IMR-90 (cell line): ENCODE results near the gene FAT2. TPM values are rescaled to one million over a fixed set of nuclear protein-coding genes. Genes with fewer than 3 reads are reported as not detected.

ENCODE experiments used
- ATAC-seq: fragments of 200-7000 bp; cut with Tn5 transposase; 2 replicates; pipeline ENCODE4 v1.9.1; 2020; ENCODE audit warnings: low read depth, mild to moderate bottlenecking, moderate library complexity
- BruUV-seq: library from RNA; stranded (reverse); fragments of 400-500 nt; replicated peaks from 2 replicates; lab custom pipeline; 2021; lab: Mats Ljungman, UMichigan
- CTCF ChIA-PET: fragments of 300-600 bp; formaldehyde crosslinking; extraction: SDS; loops from one replicate; lab custom pipeline; 2021; ENCODE audit warnings: antibody characterized with exemption; lab: Yijun Ruan, JAX
- POLR2A ChIA-PET: fragments of 300-600 bp; sonication (Branson Sonifier 250); formaldehyde crosslinking; loops from one replicate; lab custom pipeline; 2022; ENCODE audit warnings: antibody characterized with exemption; ENCODE audit not compliant: unreplicated experiment; lab: Charles Lee
- DNase-seq: peaks from one replicate; pipeline ENCODE4 v3.0.0; 2013
- H2AFZ ChIP-seq: replicated peaks from 2 replicates; pipeline ENCODE3; 2013; ENCODE audit warnings: low read length, mild to moderate bottlenecking; ENCODE audit not compliant: poor library complexity
- H2AK5ac ChIP-seq: 2 replicates; pipeline ENCODE4 v1.6.1; 2013; ENCODE audit warnings: low read depth, low read length, inconsistent platforms
- H2AK9ac ChIP-seq: replicated peaks from 2 replicates; pipeline ENCODE3; 2013; ENCODE audit warnings: mild to moderate bottlenecking, low read depth, low read length, moderate library complexity; ENCODE audit not compliant: poor library complexity
- H2BK120ac ChIP-seq: 2 replicates; pipeline ENCODE4 v1.6.1; 2013; ENCODE audit warnings: low read depth, low read length, inconsistent platforms
- H2BK15ac ChIP-seq: 3 replicates; pipeline ENCODE4 v1.6.1; 2013; ENCODE audit warnings: low read depth, low read length, inconsistent platforms
- H2BK20ac ChIP-seq: 2 replicates; pipeline ENCODE4 v1.6.1; 2013; ENCODE audit warnings: low read depth, mild to moderate bottlenecking, inconsistent platforms, low read length, moderate library complexity
- H2BK5ac ChIP-seq: 2 replicates; pipeline ENCODE4 v1.6.1; 2013; ENCODE audit warnings: mild to moderate bottlenecking, low read depth, low read length, inconsistent platforms; ENCODE audit not compliant: poor library complexity, severe bottlenecking
- H3K14ac ChIP-seq: replicated peaks from 2 replicates; pipeline ENCODE4 v1.6.1; 2013; ENCODE audit warnings: low read depth, low read length, inconsistent platforms
- H3K18ac ChIP-seq: 2 replicates; pipeline ENCODE4 v1.6.1; 2013; ENCODE audit warnings: low read depth, low read length, control low read depth
- H3K23ac ChIP-seq: 2 replicates; pipeline ENCODE4 v1.6.1; 2013; ENCODE audit warnings: low read depth, low read length, inconsistent platforms
- H3K27ac ChIP-seq: 2 replicates; pipeline ENCODE4 v1.5.1; 2013; ENCODE audit warnings: mild to moderate bottlenecking, control low read depth, low read length; ENCODE audit not compliant: insufficient read depth
- H3K27me3 ChIP-seq: 2 replicates; pipeline ENCODE4 v1.6.1; 2013; ENCODE audit warnings: low read length; ENCODE audit not compliant: control insufficient read depth, insufficient read depth
- H3K36me3 ChIP-seq: 2 replicates; pipeline ENCODE4 v1.6.1; 2013; ENCODE audit warnings: low read length, mixed read lengths; ENCODE audit not compliant: control insufficient read depth, insufficient read depth
- H3K4ac ChIP-seq: 2 replicates; pipeline ENCODE4 v1.6.1; 2013; ENCODE audit warnings: low read depth, low read length, inconsistent platforms
- H3K4me1 ChIP-seq: 2 replicates; pipeline ENCODE4 v1.6.1; 2013; ENCODE audit warnings: low read length, mixed read lengths; ENCODE audit not compliant: control insufficient read depth, insufficient read depth
- H3K4me2 ChIP-seq: 2 replicates; pipeline ENCODE4 v1.6.1; 2013; ENCODE audit warnings: low read depth, mild to moderate bottlenecking, control low read depth, low read length, moderate library complexity
- H3K4me3 ChIP-seq: 2 replicates; pipeline ENCODE4 v1.5.1; 2013; ENCODE audit warnings: low read depth, mild to moderate bottlenecking, control low read depth, low read length, moderate library complexity; ENCODE audit not compliant: insufficient read depth
- H3K56ac ChIP-seq: 2 replicates; pipeline ENCODE4 v1.6.1; 2013; ENCODE audit warnings: low read length, inconsistent platforms; ENCODE audit not compliant: insufficient read depth; ENCODE audit errors: extremely low read depth
- H3K79me1 ChIP-seq, 2 experiments: 2 replicates each; pipeline ENCODE4 v1.6.1; 2013; ENCODE audit warnings: low read length in 2 of 2, inconsistent platforms in 1 of 2, low read depth in 1 of 2
- H3K9ac ChIP-seq: 2 replicates; pipeline ENCODE4 v1.6.1; 2013; ENCODE audit warnings: low read depth, low read length, control low read depth
- H3K9me1 ChIP-seq: 2 replicates; pipeline ENCODE4 v1.6.1; 2013; ENCODE audit warnings: low read length, inconsistent platforms; ENCODE audit not compliant: insufficient read depth
- H3K9me3 ChIP-seq: 2 replicates; pipeline ENCODE4 v1.6.1; 2013; ENCODE audit warnings: low read length; ENCODE audit not compliant: control insufficient read depth, insufficient read depth
- H4K20me1 ChIP-seq: 2 replicates; pipeline ENCODE4 v1.6.1; 2013; ENCODE audit warnings: low read length, inconsistent platforms; ENCODE audit not compliant: insufficient read depth
- H4K5ac ChIP-seq: 2 replicates; pipeline ENCODE4 v1.6.1; 2013; ENCODE audit warnings: mild to moderate bottlenecking, low read depth, low read length, control low read depth
- H4K8ac ChIP-seq, 2 experiments: 2 replicates each; pipeline ENCODE4 v1.6.1; 2013; ENCODE audit warnings: low read depth in 2 of 2, low read length in 2 of 2, control low read depth in 1 of 2, inconsistent platforms in 1 of 2
- H4K91ac ChIP-seq: 2 replicates; pipeline ENCODE4 v1.6.1; 2013; ENCODE audit warnings: low read depth, low read length, inconsistent platforms; ENCODE audit not compliant: insufficient read depth
- BHLHE40 ChIP-seq: fragments of 150-350 bp; IDR thresholded peaks from 2 replicates; pipeline ENCODE4 v1.6.1; 2016; ENCODE audit warnings: mild to moderate bottlenecking, low read depth, low read length
- CEBPB ChIP-seq: IDR thresholded peaks from 2 replicates; pipeline ENCODE4 v1.6.1; 2012; ENCODE audit warnings: low read depth, low read length, improper control_type of control experiment
- CHD1 ChIP-seq: IDR thresholded peaks from 2 replicates; pipeline ENCODE4 v1.6.1; 2012; ENCODE audit warnings: low read depth, low read length, improper control_type of control experiment
- CTCF ChIP-seq: conservative IDR thresholded peaks from 2 replicates; pipeline ENCODE4 v1.5.1; 2012; ENCODE audit warnings: mild to moderate bottlenecking, low read depth, low read length, improper control_type of control experiment
- ELK1 ChIP-seq: fragments of 150-350 bp; IDR thresholded peaks from 2 replicates; pipeline ENCODE4 v1.6.1; 2016; ENCODE audit warnings: low read depth, mild to moderate bottlenecking, low read length, moderate library complexity, borderline replicate concordance
- FOS ChIP-seq: fragments of 150-350 bp; IDR thresholded peaks from 2 replicates; pipeline ENCODE4 v1.6.1; 2016; ENCODE audit warnings: low read depth, low read length
- MAFK ChIP-seq: IDR thresholded peaks from 2 replicates; pipeline ENCODE4 v1.6.1; 2012; ENCODE audit warnings: low read depth, low read length, improper control_type of control experiment
- MAZ ChIP-seq: IDR thresholded peaks from 2 replicates; pipeline ENCODE4 v1.6.1; 2012; ENCODE audit warnings: low read depth, mild to moderate bottlenecking, low read length, improper control_type of control experiment, moderate library complexity, borderline replicate concordance
- MXI1 ChIP-seq: IDR thresholded peaks from 2 replicates; pipeline ENCODE4 v1.6.1; 2012; ENCODE audit warnings: low read depth, mild to moderate bottlenecking, low read length, moderate library complexity, borderline replicate concordance
- NFE2L2 ChIP-seq: fragments of 150-350 bp; IDR thresholded peaks from 2 replicates; pipeline ENCODE4 v1.6.1; 2016; ENCODE audit warnings: low read depth, mild to moderate bottlenecking, low read length
- POLR2A ChIP-seq: IDR thresholded peaks from 2 replicates; pipeline ENCODE4 v1.6.1; 2012; ENCODE audit warnings: mild to moderate bottlenecking, low read depth, low read length
- RAD21 ChIP-seq: IDR thresholded peaks from 2 replicates; pipeline ENCODE4 v1.6.1; 2012; ENCODE audit warnings: low read length, improper control_type of control experiment
- RCOR1 ChIP-seq: IDR thresholded peaks from 2 replicates; pipeline ENCODE4 v1.6.1; 2012; ENCODE audit warnings: mild to moderate bottlenecking, low read length, improper control_type of control experiment; ENCODE audit not compliant: insufficient replicate concordance
- RFX5 ChIP-seq: IDR thresholded peaks from 2 replicates; pipeline ENCODE4 v1.8.0; 2012; ENCODE audit warnings: low read depth, mild to moderate bottlenecking, low read length, moderate library complexity
- SMC3 ChIP-seq: fragments of 150-350 bp; IDR thresholded peaks from 2 replicates; pipeline ENCODE4 v1.6.1; 2016; ENCODE audit warnings: low read depth, mild to moderate bottlenecking, antibody characterized with exemption, low read length, moderate library complexity
- USF2 ChIP-seq: fragments of 150-350 bp; IDR thresholded peaks from 2 replicates; pipeline ENCODE4 v1.6.1; 2017; ENCODE audit warnings: mild to moderate bottlenecking, antibody characterized with exemption, low read length, low read depth
- WGBS, 2 experiments: methylation state at CpG; one replicate each; pipeline versions ENCODE4 v1.1.5 to v1.1.7; 2013; ENCODE audit warnings: missing lambda C conversion rate in 2 of 2; ENCODE audit not compliant: insufficient read length in 1 of 2; ENCODE audit errors: extremely low coverage in 2 of 2; 5-methylcytosine and 5-hydroxymethylcytosine counted together
- dilution Hi-C: fragments of 300-500 bp; cut with HindIII; formaldehyde crosslinking; loops from one replicate; pipeline ENCODE4 v1.14.3; 2018; ENCODE audit warnings: low sequenced_read_pairs; ENCODE audit not compliant: unreplicated experiment
- in situ Hi-C: fragments of 300-500 bp; cut with MboI; formaldehyde crosslinking; loops from 3 replicates; pipeline ENCODE4 v1.14.3; 2019; ENCODE audit warnings: low sequenced_read_pairs, inconsistent platforms, mixed read lengths
- intact Hi-C: fragments of 100-400 bp; cut with micrococcal nuclease; formaldehyde crosslinking; loops from 2 replicates; pipeline ENCODE4 v1.10.0; 2022
- polyA plus RNA-seq, 3 experiments: library from polyadenylated mRNA; depleted of rRNA; stranded (reverse); fragments of >200 nt; gene quantifications; 2 replicates each; pipeline ENCODE4 v1.2.3, GENCODE V29; 2012; ENCODE audit warnings: low replicate concordance in 1 of 3
- total RNA-seq: library from RNA; depleted of rRNA; stranded (reverse); fragments of >200 nt; gene quantifications from 2 replicates; pipeline ENCODE4 v1.2.3, GENCODE V29; 2012

The FAT2 gene
- total and polyA plus RNA-seq, 2 of the 4 experiments (the other 2 are of a cell fraction), result under 0.01 to 0.03 TPM

- in situ Hi-C loops, result no loop called here
- TF ChIP-seq RCOR1 (no peak), NFE2L2 (no peak), CHD1 (no peak), CEBPB (no peak), FOS (no peak), RFX5 (no peak), USF2 (no peak), ELK1 (no peak), BHLHE40 (no peak), MAFK (no peak), MAZ (no peak), CTCF (no peak), RAD21 (no peak), MXI1 (no peak), SMC3 (no peak), POLR2A (no peak)
- Histone ChIP-seq H3K9ac (no peak overlapping the region), H3K9me1 (no peaks in the 10 kb centered on the region), H2BK5ac (no peak overlapping the region), H3K9me3 (0 out of 2 replicates have a peak, but pooled peaks cover 1% of the 10 kb centered on the region), H3K4me1 (no peaks in the 10 kb centered on the region), H3K14ac (no peak overlapping the region), H3K4me3 (no peak overlapping the region), H3K18ac (no peak overlapping the region), H3K27ac (no peak overlapping the region), H3K36me3 (no peaks in the 10 kb centered on the region), H4K8ac (no peak overlapping the region), H2AFZ (no peak overlapping the region), H4K5ac (no peak overlapping the region), H3K56ac (no peak overlapping the region), H3K27me3 (peaks cover 29% of the 10 kb centered on the region), H3K4ac (no peak overlapping the region), H2AK5ac (no peak overlapping the region), H2AK9ac (no peak overlapping the region), H3K79me1 (no peaks in the 10 kb centered on the region), H4K20me1 (no peaks in the 10 kb centered on the region), H4K91ac (no peak overlapping the region), H3K23ac (no peak overlapping the region), H2BK120ac (no peak overlapping the region), H3K4me2 (no peak overlapping the region), H2BK15ac (no peak overlapping the region), H2BK20ac (no peak overlapping the region)
- intact Hi-C loops, result no loop called here
- dilution Hi-C loops, result no loop called here
- ChIA-PET CTCF (no interaction called here), POLR2A (no interaction called here)
- WGBS, 2 experiments, result no CpG with 5 or more reads among the region's 6 CpGs
- ATAC-seq (no peak), DNase-seq (no peak)
- BruUV-seq, result no TSS peak
Observed at GRCh38 chr5:151617383-151617840, 26.3 kb upstream of the FAT2 start.
